Fibroblast of lung (primary cell): ENCODE results near the gene SIGLEC11. TPM values are rescaled to one million over a fixed set of nuclear protein-coding genes. Genes with fewer than 3 reads are reported as not detected.
A peak's percentile ranks its signal among the peaks of the same experiment; 100 is the strongest.

Experiments
- DNase-seq, 2 donors: peaks; one replicate each; pipeline versions ENCODE4 v3.0.0 to v3.0.0-alpha.2; 2010; ENCODE audit warnings: low read depth in 2 of 2
- H2AFZ ChIP-seq: 2 replicates; pipeline ENCODE4 v1.5.1; 2012; ENCODE audit warnings: low read length, control low read depth, inconsistent platforms
- H3K27ac ChIP-seq: 2 replicates; pipeline ENCODE4 v1.5.1; 2011; ENCODE audit warnings: low read length, control low read depth; ENCODE audit not compliant: insufficient read depth
- H3K27me3 ChIP-seq: 2 replicates; pipeline ENCODE4 v1.5.1; 2011; ENCODE audit warnings: mild to moderate bottlenecking, low read length; ENCODE audit not compliant: control insufficient read depth, insufficient read depth
- H3K36me3 ChIP-seq: 2 replicates; pipeline ENCODE4 v1.5.1; 2011; ENCODE audit warnings: low read length; ENCODE audit not compliant: control insufficient read depth, insufficient read depth
- H3K4me1 ChIP-seq: 2 replicates; pipeline ENCODE4 v1.5.1; 2011; ENCODE audit warnings: low read length; ENCODE audit not compliant: control insufficient read depth, insufficient read depth; ENCODE audit errors: extremely low read depth
- H3K4me2 ChIP-seq: 2 replicates; pipeline ENCODE4 v1.5.1; 2011; ENCODE audit warnings: low read length, control low read depth; ENCODE audit not compliant: insufficient read depth; ENCODE audit errors: extremely low read depth
- H3K4me3 ChIP-seq, 4 experiments: fragments of 200-600 bp in 1 of 4; sonication (generic) in 1 of 4; replicated peaks in 1 of 4; 2 replicates each; pipeline ENCODE4 v1.5.1; 2011 to 2016; ENCODE audit warnings: low read length in 4 of 4, low read depth in 3 of 4, mild to moderate bottlenecking in 3 of 4, control low read depth in 2 of 4, inconsistent platforms in 1 of 4, mixed read lengths in 1 of 4; ENCODE audit not compliant: insufficient read depth in 1 of 4; ENCODE audit errors: control extremely low read depth in 1 of 4
- H3K79me2 ChIP-seq: 2 replicates; pipeline ENCODE4 v1.5.1; 2012; ENCODE audit warnings: mild to moderate bottlenecking, low read length, inconsistent platforms; ENCODE audit not compliant: control insufficient read depth, insufficient read depth
- H3K9ac ChIP-seq: 2 replicates; pipeline ENCODE4 v1.5.1; 2011; ENCODE audit warnings: mild to moderate bottlenecking, low read length, control low read depth; ENCODE audit not compliant: insufficient read depth
- H3K9me3 ChIP-seq: 2 replicates; pipeline ENCODE4 v1.5.1; 2012; ENCODE audit warnings: low read depth, low read length; ENCODE audit not compliant: control insufficient read depth, insufficient read depth
- H4K20me1 ChIP-seq: 2 replicates; pipeline ENCODE4 v1.5.1; 2011; ENCODE audit warnings: low read length; ENCODE audit not compliant: control insufficient read depth, insufficient read depth; ENCODE audit errors: extremely low read depth
- EZH2 ChIP-seq: IDR thresholded peaks from 2 replicates; pipeline ENCODE4 v1.5.1; 2012; ENCODE audit warnings: low read length, control low read depth, mild to moderate bottlenecking; ENCODE audit errors: missing control alignments
- polyA plus RNA-seq, 2 donors: library from polyadenylated mRNA; depleted of rRNA in 1 of 2; stranded (reverse) in 1 of 2; unstranded in 1 of 2; fragments of >200 nt; gene quantifications; 2 replicates each; pipeline ENCODE4 v1.2.1, GENCODE V29; 2011 to 2012; ENCODE audit warnings: missing spikeins in 1 of 2
- total RNA-seq: library from RNA; depleted of rRNA; stranded (reverse); fragments of >200 nt; gene quantifications from 2 replicates; pipeline ENCODE4 v1.2.1, GENCODE V29; 2014
- TF ChIP-seq, protein P1 (sequence below), 2 donors: IDR thresholded peaks in 1 of 2; conservative IDR thresholded peaks in 1 of 2; 1 replicate in 1 of 2; 2 replicates in 1 of 2; pipeline ENCODE4 v1.5.1; 2011 to 2012; ENCODE audit warnings: low read length in 2 of 2, control low read depth in 1 of 2, inconsistent platforms in 1 of 2, low read depth in 1 of 2, mild to moderate bottlenecking in 1 of 2

The SIGLEC11 gene
- total and polyA plus RNA-seq, 2 donors (not counting 1 experiment from before 2014, with no cell fraction given): not detected

DNA sequence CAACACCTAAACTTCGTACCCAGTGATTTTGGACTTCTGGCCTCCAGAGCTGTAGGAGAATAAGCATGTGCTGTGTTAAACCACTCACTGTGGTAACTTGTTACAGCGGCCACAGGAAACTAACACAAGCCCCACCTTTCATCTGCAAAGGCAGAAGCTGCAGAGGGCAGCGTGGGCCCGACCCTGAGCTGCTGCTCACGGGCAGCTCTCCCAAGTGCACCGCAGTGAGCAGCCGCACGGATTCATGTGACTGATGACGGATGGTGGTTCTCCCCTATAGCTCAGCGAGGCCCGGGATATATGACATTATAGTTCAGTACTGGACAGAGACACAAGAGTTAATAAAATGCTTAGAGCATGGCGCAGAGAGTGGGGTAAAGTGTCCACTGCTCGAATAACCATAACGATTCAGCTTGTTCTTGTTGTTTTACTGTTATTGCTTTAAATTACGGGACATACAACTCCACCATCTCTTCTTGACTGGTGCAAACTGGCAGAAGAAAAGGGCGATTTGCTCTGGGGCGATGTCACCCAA is 42.3 kb upstream of the SIGLEC11 start:
- Histone ChIP-seq H3K9me3 (no peaks in the 10 kb centered on the region), H3K27me3 (no peaks in the 10 kb centered on the region), H3K36me3 (peaks cover 25% of the 10 kb centered on the region), H3K4me1 (peaks cover 8% of the 10 kb centered on the region), H3K4me2 (peak overlapping the region; percentile 17), H3K27ac (no peak overlapping the region), H3K79me2 (no peaks in the 10 kb centered on the region), H4K20me1 (no peaks in the 10 kb centered on the region), H2AFZ (no peak overlapping the region), H3K9ac (no peak overlapping the region), H3K4me3 (no peak overlapping the region)
- DNase-seq: peak in 1 of 2 donors; percentile 7
- no peak for TF ChIP-seq EZH2
- TF ChIP-seq, protein P1, sequence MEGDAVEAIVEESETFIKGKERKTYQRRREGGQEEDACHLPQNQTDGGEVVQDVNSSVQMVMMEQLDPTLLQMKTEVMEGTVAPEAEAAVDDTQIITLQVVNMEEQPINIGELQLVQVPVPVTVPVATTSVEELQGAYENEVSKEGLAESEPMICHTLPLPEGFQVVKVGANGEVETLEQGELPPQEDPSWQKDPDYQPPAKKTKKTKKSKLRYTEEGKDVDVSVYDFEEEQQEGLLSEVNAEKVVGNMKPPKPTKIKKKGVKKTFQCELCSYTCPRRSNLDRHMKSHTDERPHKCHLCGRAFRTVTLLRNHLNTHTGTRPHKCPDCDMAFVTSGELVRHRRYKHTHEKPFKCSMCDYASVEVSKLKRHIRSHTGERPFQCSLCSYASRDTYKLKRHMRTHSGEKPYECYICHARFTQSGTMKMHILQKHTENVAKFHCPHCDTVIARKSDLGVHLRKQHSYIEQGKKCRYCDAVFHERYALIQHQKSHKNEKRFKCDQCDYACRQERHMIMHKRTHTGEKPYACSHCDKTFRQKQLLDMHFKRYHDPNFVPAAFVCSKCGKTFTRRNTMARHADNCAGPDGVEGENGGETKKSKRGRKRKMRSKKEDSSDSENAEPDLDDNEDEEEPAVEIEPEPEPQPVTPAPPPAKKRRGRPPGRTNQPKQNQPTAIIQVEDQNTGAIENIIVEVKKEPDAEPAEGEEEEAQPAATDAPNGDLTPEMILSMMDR (conservative IDR thresholded peaks at IDR 0.05 in 1 of 2, IDR thresholded peaks at IDR 0.05 in 1 of 2; ENCODE audit: low read depth in 1 of 2, low read length in 2 of 2): no peak

DNA sequence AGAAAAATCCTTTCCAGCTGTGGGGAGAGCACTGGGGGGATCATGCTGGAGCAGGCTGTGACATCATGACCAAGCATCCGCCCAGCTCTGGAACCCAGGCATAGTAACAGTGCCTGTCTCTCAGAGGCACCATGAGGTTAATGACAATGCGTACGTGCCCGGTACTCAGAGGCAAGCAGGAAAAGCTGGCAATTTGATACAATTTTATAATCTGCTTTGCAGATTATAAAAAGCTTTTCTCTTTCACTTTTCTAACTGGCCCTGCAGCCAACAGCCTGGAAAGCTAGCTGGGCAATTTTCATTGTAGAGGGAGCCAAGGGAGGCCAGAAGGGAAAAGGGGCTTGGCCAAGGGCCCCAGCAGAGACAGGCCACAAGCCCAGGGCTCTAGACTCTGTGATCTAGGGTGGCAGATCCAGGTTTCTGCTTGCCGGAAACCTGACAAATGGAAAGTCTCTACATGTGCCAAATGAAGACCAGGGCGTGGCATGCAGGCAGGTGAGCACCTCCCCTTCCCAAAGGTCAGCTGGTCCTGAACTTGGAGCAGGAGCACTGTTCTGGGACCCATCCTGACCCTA is 41.5 kb upstream of the SIGLEC11 start:
- H2AFZ ChIP-seq: no peak overlapping the region
- no peaks in the 10 kb centered on the region for H3K9me3 ChIP-seq
- peaks cover 23% of the 10 kb centered on the region for H3K36me3 ChIP-seq
- no peaks in the 10 kb centered on the region for H4K20me1 ChIP-seq
- no peak overlapping the region for H3K4me3 ChIP-seq
- TF ChIP-seq, protein P1 (conservative IDR thresholded peaks at IDR 0.05 in 1 of 2, IDR thresholded peaks at IDR 0.05 in 1 of 2; ENCODE audit: low read depth in 1 of 2, low read length in 2 of 2): no peak
- no peak for TF ChIP-seq EZH2
- no peak overlapping the region for H3K4me2 ChIP-seq
- no peak for DNase-seq
- H3K27me3 ChIP-seq: no peaks in the 10 kb centered on the region
- no peak overlapping the region for H3K9ac ChIP-seq
- peaks cover 8% of the 10 kb centered on the region for H3K4me1 ChIP-seq
- H3K79me2 ChIP-seq: no peaks in the 10 kb centered on the region
- H3K27ac ChIP-seq: no peak overlapping the region

DNA sequence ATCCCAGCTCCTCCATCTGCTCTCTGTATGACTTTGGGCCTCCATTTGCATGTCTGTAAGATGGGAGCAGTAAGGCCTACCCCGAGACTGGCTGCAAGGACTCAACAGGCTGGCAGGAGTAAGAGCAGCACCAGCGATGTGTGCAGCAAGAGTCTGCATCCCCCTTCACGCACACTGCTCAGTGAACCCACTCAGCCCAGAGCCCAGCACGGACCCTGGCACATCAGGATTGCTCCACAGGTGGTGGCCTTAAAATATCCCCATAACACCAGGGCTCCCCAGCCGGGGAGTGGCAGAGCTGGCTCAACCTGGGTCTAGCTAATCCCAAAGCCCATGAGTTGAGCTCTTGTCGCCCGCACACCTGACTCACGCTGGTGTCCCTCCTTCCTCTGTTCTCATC is 40.8 kb upstream of the SIGLEC11 start:
- Histone ChIP-seq H3K4me1 (peaks cover 8% of the 10 kb centered on the region), H3K27me3 (no peaks in the 10 kb centered on the region), H4K20me1 (no peaks in the 10 kb centered on the region), H3K9me3 (no peaks in the 10 kb centered on the region), H3K27ac (no peak overlapping the region), H2AFZ (no peak overlapping the region), H3K4me3 (no peak overlapping the region), H3K9ac (no peak overlapping the region), H3K36me3 (peaks cover 19% of the 10 kb centered on the region), H3K4me2 (no peak overlapping the region), H3K79me2 (no peaks in the 10 kb centered on the region)
- TF ChIP-seq EZH2: no peak
- TF ChIP-seq, protein P1 (conservative IDR thresholded peaks at IDR 0.05 in 1 of 2, IDR thresholded peaks at IDR 0.05 in 1 of 2; ENCODE audit: low read depth in 1 of 2, low read length in 2 of 2): no peak
- no peak for DNase-seq
